Large intestine (tissue), 3 donors: ENCODE measurements around the gene VIT. TPM values are rescaled to one million over a fixed set of nuclear protein-coding genes. Genes with fewer than 3 reads are reported as not detected.

Source experiments
- DNase-seq, 2 donors: peaks; one replicate each; pipeline versions ENCODE4 v3.0.0 to v3.0.0-alpha.2; 2013
- H3K27ac ChIP-seq: one replicate; pipeline ENCODE4 v1.5.1; 2013; ENCODE audit warnings: low read length
- H3K27me3 ChIP-seq: 2 replicates; pipeline ENCODE4 v1.6.1; 2013; ENCODE audit warnings: low read length; ENCODE audit not compliant: control insufficient read depth, insufficient read depth
- H3K36me3 ChIP-seq: 2 replicates; pipeline ENCODE4 v1.6.1; 2013; ENCODE audit warnings: low read length; ENCODE audit not compliant: control insufficient read depth, insufficient read depth
- H3K4me1 ChIP-seq: one replicate; pipeline ENCODE4 v1.6.1; 2013; ENCODE audit warnings: low read length; ENCODE audit not compliant: control insufficient read depth, insufficient read depth
- H3K4me3 ChIP-seq: one replicate; pipeline ENCODE4 v1.5.1; 2013; ENCODE audit warnings: low read length
- H3K9me3 ChIP-seq: one replicate; pipeline ENCODE4 v1.6.1; 2013; ENCODE audit warnings: mild to moderate bottlenecking, low read depth, low read length, moderate library complexity; ENCODE audit not compliant: control insufficient read depth
- WGBS: methylation state at CpG from one replicate; pipeline ENCODE4 v1.1.5; 2013; ENCODE audit warnings: low lambda C conversion rate; ENCODE audit not compliant: insufficient coverage; 5-methylcytosine and 5-hydroxymethylcytosine counted together
- polyA plus RNA-seq: library from polyadenylated mRNA; unstranded; fragments of 120-200 nt; gene quantifications from one replicate; pipeline ENCODE4 v1.2.1, GENCODE V29; 2013

Gene VIT
- polyA plus RNA-seq, 1 donor, result 0.13 TPM

DNA sequence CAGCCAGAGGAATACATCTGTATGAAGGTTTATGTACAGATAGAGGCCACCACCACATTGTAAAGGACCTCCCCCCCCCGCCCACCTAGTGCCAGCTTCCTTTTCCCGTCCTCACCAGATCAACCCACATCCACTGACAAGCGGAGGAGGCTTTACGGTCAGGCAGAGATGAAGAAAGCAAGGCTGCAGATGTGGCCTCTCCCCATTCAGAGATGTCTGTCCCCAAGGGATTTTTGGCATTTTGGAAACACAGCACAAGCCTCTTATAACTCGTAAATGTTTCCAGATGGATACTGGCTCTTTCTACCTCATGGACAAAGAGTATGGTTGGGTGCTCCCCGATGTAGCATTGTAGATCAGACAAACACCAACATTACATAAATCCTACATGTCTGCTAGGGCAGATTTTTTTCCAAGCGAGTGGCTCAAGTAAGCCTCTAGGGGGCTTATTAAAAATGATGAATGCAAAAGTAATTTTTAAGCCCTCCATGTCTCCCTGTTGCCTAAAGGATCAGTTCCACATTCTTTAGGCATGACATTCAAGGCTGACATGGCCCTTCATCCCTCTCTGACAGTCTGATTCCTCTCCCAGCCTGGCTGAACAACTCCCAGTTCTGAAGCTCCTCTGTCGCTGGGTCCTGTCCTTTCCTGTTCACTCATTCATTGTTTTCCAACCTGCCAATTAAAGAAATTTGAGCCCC lies 11.7 kb downstream of the VIT start:
- H3K4me3 ChIP-seq, result no peak overlapping the region
- no peaks in the 10 kb centered on the region for H3K9me3 ChIP-seq
- DNase-seq, result no peak
- no CpG with 5 or more reads among the region's 8 CpGs for WGBS
- no peaks in the 10 kb centered on the region for H3K36me3 ChIP-seq
- no peaks in the 10 kb centered on the region for H3K27me3 ChIP-seq
- H3K27ac ChIP-seq, result no peak overlapping the region
- H3K4me1 ChIP-seq, result no peaks in the 10 kb centered on the region

DNA sequence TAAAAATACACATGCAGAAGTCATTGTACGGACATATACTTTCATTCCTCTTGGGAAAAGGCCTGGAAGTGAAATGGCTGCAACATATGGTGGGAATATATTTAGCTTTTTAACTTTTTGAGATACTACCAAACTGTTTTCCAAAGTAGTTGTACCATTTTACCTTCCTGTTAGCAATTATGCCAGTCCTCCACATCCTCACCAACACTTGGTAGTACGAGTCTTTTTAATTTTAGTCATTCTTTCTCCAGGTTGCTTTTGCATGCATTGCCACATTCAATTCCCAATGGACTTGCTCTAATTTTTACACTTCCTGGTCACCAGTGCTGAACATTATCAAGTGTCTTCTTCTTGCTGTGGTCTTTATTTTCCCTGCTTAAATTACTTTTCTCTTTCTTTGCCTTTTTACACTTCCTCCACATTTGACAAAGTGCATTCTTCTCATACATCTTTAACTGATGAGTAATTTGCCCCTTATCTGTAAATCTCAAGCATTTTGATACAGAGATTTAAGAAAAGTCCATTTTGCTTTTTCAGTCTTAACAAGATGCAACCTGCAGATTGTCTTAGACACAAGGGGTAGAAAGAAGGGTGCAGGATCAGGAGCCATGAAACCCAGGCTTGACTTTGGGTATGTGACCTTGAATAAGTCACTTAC lies 14.5 kb downstream of the VIT start:
- WGBS, result 67% methylated on average over 2 of the region's 2 CpGs
- H3K36me3 ChIP-seq, result no peaks in the 10 kb centered on the region
- DNase-seq, result no peak
- H3K27ac ChIP-seq, result no peak overlapping the region
- no peaks in the 10 kb centered on the region for H3K9me3 ChIP-seq
- no peaks in the 10 kb centered on the region for H3K4me1 ChIP-seq
- H3K4me3 ChIP-seq, result no peak overlapping the region
- H3K27me3 ChIP-seq, result no peaks in the 10 kb centered on the region

DNA sequence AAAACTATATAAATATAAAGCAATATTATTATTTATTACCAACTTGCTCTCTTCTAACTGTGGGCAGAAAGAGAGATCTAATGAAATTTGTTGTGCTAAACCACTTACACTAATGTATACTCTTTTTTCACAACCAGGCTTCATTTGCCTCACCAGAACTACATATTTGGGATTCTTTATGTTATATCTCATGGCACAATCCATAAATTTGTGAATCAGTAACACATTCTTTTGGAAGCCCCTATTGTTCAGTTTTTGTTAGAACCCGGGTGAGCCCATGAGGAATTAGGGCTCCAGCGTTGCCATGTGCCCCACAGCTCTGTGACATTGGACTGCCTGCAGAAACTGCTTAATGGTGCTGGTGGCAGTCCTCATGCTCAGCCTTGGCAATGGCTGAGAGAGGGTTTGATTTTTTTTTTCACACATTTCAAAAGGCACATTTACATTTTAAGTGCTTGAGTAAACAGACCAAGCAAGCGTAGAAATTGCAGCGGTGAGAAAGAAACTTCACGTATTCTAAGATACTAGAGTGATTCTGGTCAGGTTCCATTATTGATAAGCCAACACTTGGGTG lies 15.3 kb downstream of the VIT start:
- Histone ChIP-seq H3K4me1 (no peaks in the 10 kb centered on the region), H3K9me3 (no peaks in the 10 kb centered on the region), H3K36me3 (no peaks in the 10 kb centered on the region), H3K27ac (no peak overlapping the region), H3K4me3 (no peak overlapping the region), H3K27me3 (no peaks in the 10 kb centered on the region)
- WGBS, result no CpG with 5 or more reads among the region's 5 CpGs
- DNase-seq, result no peak

DNA sequence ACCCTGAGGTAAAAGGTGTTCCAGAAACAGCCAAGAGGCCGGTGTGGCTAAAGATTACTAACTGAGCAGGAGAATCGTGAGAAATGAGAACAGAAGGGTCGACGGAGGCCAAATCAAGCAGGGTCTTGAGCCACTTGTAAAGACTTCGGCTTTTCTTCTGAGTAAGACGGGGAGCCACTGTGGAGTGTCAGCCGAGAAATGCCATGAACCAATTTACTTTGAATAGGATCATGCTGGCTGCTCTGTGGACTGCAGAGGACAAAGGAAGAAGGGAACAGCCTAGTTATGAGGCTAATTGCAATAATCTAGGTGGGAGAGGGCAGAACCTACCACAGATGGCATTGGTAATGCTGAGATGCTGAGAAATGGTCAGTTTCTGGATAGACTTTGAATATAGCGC lies 16.8 kb downstream of the VIT start:
- Histone ChIP-seq H3K27ac (no peak overlapping the region), H3K4me1 (no peaks in the 10 kb centered on the region)
- 86% methylated on average over 1 of the region's 8 CpGs for WGBS

DNA sequence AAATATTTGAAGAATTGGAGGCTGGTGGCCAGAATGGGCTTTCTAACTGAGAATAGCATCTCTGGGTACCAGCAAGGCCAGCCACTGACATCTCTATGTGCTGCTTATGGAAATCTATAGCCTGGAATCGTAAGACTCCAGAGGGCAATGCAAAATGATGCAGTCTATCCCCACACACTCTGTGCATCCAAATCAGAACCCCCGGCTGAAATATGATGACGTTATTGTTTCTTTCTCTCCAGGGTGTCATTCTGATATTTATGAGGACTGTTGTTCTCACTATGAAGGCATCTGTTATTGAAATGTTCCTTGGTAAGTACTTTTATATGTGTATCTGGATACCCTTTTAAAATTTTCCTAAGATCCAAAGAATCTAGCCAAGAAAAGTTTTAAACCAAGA lies 19.6 kb downstream of the VIT start:
- no CpG with 5 or more reads among the region's 3 CpGs for WGBS
- Histone ChIP-seq H3K36me3 (no peaks in the 10 kb centered on the region), H3K27ac (no peak overlapping the region), H3K4me3 (no peak overlapping the region), H3K4me1 (no peaks in the 10 kb centered on the region), H3K27me3 (no peaks in the 10 kb centered on the region), H3K9me3 (no peaks in the 10 kb centered on the region)
- DNase-seq, result no peak

More for the DNA sequence above, 16.8 kb downstream of the VIT start:
- Histone ChIP-seq H3K4me3 (no peak overlapping the region), H3K9me3 (no peaks in the 10 kb centered on the region), H3K27me3 (no peaks in the 10 kb centered on the region), H3K36me3 (no peaks in the 10 kb centered on the region)
- no peak for DNase-seq

DNA sequence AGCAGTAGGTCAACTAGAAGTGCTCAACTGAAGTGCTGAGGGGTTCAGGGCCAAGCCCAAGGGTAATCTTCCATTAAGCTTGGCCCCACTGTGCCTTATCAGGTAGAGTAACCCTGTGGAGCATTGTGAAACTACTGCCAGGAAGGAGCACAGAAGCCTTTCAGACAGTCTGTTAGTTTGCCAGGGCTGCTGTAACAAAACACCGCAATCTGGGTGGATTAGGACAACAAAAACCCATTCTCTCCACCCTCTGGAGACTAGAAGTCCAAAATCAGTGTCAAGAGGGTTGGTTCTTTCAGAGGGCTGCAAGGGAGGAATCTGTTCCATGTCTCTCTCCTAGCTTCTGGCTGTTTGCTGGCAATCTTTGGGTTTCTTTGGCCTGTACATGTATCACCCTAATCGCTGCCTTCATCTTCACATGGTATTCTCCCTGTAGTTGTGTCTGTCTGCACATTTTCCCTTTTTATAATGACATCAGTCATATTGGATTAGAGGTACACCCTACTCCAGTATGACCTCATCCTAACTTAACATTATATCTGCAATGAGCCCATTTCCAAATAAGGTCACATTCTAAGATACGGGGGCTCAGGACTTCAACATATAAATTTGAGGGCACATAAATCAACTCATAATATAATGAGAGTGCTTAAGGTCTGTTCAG lies 21.2 kb downstream of the VIT start:
- H3K4me3 ChIP-seq, result no peak overlapping the region
- WGBS, result 100% methylated on average over 1 of the region's 3 CpGs
- H3K27ac ChIP-seq, result no peak overlapping the region
- H3K36me3 ChIP-seq, result no peaks in the 10 kb centered on the region
- no peak for DNase-seq
- H3K9me3 ChIP-seq, result no peaks in the 10 kb centered on the region
- H3K4me1 ChIP-seq, result no peaks in the 10 kb centered on the region
- no peaks in the 10 kb centered on the region for H3K27me3 ChIP-seq

DNA sequence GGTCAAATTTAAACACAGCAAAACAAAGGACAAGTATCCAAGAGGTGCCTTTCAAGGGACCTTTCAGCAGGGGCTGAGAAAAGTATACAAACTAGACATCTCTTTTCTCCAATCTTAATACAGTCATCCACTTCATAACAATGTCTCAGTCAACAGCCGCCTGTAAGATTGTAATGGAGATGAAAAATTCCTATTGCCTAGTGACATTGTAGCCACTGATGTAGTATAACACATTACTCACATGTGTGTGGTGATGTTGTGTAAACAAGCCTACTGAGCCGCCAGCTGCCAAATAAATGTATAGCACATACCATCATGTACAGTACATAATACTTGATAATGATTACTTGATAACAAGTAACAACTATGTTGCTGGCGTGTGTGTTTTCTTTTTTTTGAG lies 31.0 kb downstream of the VIT start:
- no peaks in the 10 kb centered on the region for H3K27me3 ChIP-seq
- H3K4me1 ChIP-seq, result no peaks in the 10 kb centered on the region
- DNase-seq, result no peak
- WGBS, result no CpG with 5 or more reads among the region's 3 CpGs
- H3K27ac ChIP-seq, result no peak overlapping the region
- H3K4me3 ChIP-seq, result no peak overlapping the region
- no peaks in the 10 kb centered on the region for H3K36me3 ChIP-seq
- H3K9me3 ChIP-seq, result peaks cover 4% of the 10 kb centered on the region

DNA sequence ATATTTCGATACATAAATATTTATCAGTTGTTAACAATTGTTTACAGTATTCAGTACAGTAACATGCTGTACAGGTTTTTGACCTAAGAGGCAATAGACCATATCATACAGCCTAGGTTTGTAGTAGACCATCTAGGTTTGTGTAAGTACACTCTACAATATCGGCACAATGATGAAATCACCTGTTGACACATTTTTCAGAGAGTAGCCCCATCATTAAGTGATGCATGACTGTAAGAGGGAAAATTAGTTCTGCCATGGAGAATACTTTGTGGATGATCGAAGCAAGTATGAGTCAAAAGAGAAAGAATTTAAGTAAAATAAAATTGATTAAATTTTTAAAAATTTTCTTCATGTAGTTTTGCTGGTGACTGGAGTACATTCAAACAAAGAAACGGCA lies 32.6 kb downstream of the VIT start:
- no peaks in the 10 kb centered on the region for H3K27me3 ChIP-seq
- peaks cover 4% of the 10 kb centered on the region for H3K9me3 ChIP-seq

DNA sequence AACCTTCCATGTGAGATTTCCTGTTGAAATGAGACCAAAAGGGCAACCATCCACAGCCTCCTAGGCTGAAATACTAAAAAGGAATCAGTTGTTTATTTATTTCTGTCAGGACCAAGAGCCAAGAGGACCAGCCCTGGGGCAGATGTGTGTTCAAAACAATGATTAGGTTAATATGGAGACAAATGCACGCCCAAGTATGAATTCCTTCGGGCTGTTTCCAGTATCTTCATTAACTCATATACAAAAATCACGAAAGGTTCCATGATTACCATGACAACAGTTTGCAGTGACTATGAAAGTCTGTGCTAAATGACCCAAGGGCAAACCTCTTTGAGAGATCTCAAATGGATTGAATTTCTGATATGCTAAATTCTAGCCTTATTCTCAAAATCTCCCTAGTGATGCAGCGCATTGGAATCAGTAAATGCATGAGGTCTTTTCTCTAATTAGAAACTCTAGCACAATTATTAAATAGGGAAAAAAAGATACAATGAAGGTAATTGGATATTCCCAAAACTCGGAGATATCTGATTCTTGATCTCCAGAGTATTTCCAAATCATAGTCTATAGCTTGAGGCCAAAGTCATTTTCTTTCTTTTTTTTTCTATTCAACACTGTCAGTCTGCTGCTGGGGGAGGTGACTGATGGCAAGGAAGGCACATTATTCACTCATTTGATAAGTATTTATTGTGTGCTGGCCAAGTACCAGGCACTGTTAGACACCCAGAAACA lies 35.6 kb downstream of the VIT start:
- Histone ChIP-seq H3K9me3 (peaks cover 4% of the 10 kb centered on the region), H3K4me1 (no peaks in the 10 kb centered on the region), H3K36me3 (no peaks in the 10 kb centered on the region), H3K27ac (no peak overlapping the region), H3K27me3 (peaks cover 4% of the 10 kb centered on the region), H3K4me3 (no peak overlapping the region)
- DNase-seq, result no peak
- 80% methylated on average over 2 of the region's 5 CpGs for WGBS

More for the DNA sequence above, 32.6 kb downstream of the VIT start:
- no peaks in the 10 kb centered on the region for H3K4me1 ChIP-seq
- no peak for DNase-seq
- no peaks in the 10 kb centered on the region for H3K36me3 ChIP-seq
- WGBS, result 100% methylated on average over 3 of the region's 4 CpGs
- H3K4me3 ChIP-seq, result no peak overlapping the region
- H3K27ac ChIP-seq, result no peak overlapping the region

DNA sequence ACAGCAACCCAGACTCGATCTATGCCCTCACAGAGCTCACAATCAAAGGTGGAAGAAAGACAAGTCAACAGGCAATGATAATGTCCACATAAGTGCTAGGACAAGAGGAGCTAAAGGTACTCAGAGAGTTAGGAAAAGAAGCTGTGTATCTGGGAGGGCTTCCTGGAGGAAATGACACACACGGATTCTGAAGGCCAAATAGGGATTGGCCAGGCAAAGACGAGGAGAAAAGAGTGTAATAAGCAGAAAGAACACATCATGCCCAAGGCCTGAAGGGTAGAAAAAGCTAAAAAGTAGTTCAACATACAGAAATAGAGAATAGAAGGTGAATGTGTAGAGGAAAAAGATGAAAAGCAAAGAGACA lies 36.1 kb downstream of the VIT start:
- Histone ChIP-seq H3K27me3 (peaks cover 4% of the 10 kb centered on the region), H3K36me3 (no peaks in the 10 kb centered on the region), H3K4me3 (no peak overlapping the region), H3K27ac (no peak overlapping the region), H3K4me1 (no peaks in the 10 kb centered on the region), H3K9me3 (peaks cover 4% of the 10 kb centered on the region)
- DNase-seq, result no peak
- WGBS, result 94% methylated on average over 2 of the region's 3 CpGs
